Measurements from ENCODE around the gene CHD5.

GRCh38 chr1:6150006-6150938 lies 29.8 kb downstream of the CHD5 start:
- TF ChIP-seq CTCF (IDR thresholded peaks at IDR 0.05 in 4 of 5, conservative IDR thresholded peaks at IDR 0.05 in 1 of 5) (no peak), POLR2A (IDR thresholded peaks at IDR 0.05) (no peak)

All from gastrocnemius medialis (tissue), 4 donors.